Prostate gland (tissue), 2 donors: Measurements from ENCODE around the gene WDFY4. TPM values are rescaled to one million over a fixed set of nuclear protein-coding genes. Genes with fewer than 3 reads are reported as not detected.

Experiments
- DNase-seq: peaks from one replicate; pipeline ENCODE4 v3.0.0-alpha.2; 2019; ENCODE audit warnings: low spot score
- H3K27ac ChIP-seq, 2 donors: fragments of 200-600 bp; sonication (generic); 2 replicates each; pipeline ENCODE4 v1.5.1; 2017 to 2019
- H3K27me3 ChIP-seq: fragments of 200-600 bp; sonication (generic); replicated peaks from 2 replicates; pipeline ENCODE4 v1.5.1; 2019; ENCODE audit not compliant: insufficient read depth
- H3K36me3 ChIP-seq, 2 donors: fragments of 200-600 bp; sonication (generic); 1 replicate in 1 of 2; 2 replicates in 1 of 2; pipeline versions ENCODE4 v1.5.1 to v1.8.1; 2017 to 2019
- H3K4me1 ChIP-seq: fragments of 200-600 bp; sonication (generic); replicated peaks from 2 replicates; pipeline ENCODE4 v1.5.1; 2019
- H3K4me3 ChIP-seq, 2 donors: fragments of 200-600 bp; sonication (generic); 2 replicates each; pipeline ENCODE4 v1.5.1; 2017 to 2019
- H3K9me3 ChIP-seq: fragments of 200-600 bp; sonication (generic); 2 replicates; pipeline ENCODE4 v1.5.1; 2017
- CTCF ChIP-seq, 4 experiments: fragments of 200-600 bp in 2 of 4; fragments of 450-650 bp in 2 of 4; sonication (generic) in 2 of 4; IDR thresholded peaks; 1 replicate in 3 of 4; 2 replicates in 1 of 4; pipeline ENCODE4 v1.5.1; 2016 to 2019; ENCODE audit warnings: antibody characterized with exemption in 4 of 4, mild to moderate bottlenecking in 2 of 4, moderate library complexity in 2 of 4
- POLR2A ChIP-seq: fragments of 450-650 bp; IDR thresholded peaks from one replicate; pipeline ENCODE4 v1.6.1; 2016; ENCODE audit warnings: antibody characterized with exemption, mild to moderate bottlenecking
- POLR2AphosphoS5 ChIP-seq: sonication (generic); formaldehyde crosslinking; IDR thresholded peaks from one replicate; pipeline ENCODE4 v1.6.1; 2017; ENCODE audit warnings: antibody characterized with exemption
- WGBS: methylation state at CpG from one replicate; pipeline ENCODE4 v1.1.5; 2018; 5-methylcytosine and 5-hydroxymethylcytosine counted together
- intact Hi-C: fragments of 100-400 bp; cut with DNase I; formaldehyde crosslinking; loops from one replicate; pipeline ENCODE4 v1.14.2; 2022
- total RNA-seq, 2 donors: library from RNA; depleted of rRNA; stranded (reverse); fragments of >200 nt; gene quantifications; one replicate each; pipeline ENCODE4 v1.1.0, GENCODE V29; 2016

WDFY4 gene
- total RNA-seq = 1 to 10 TPM in 1 of 2 donors, under 1 TPM in 1; 0.59 to 5.7 TPM

GRCh38 chr10:48684792-48685623 is at the start of gene WDFY4:
Gene WDFY4, plus strand, starts transcription at chr10:48684873. Its CDS starts 24,860 bp downstream, at chr10:48709733.
- no peak for TF ChIP-seq CTCF (IDR thresholded peaks at IDR 0.05)
- no peak for TF ChIP-seq POLR2AphosphoS5
- no peak for TF ChIP-seq POLR2A
- WGBS = 81% methylated on average over 19 of the region's 23 CpGs
- H3K27me3 ChIP-seq = no peaks in the 10 kb centered on the region
- no peak within 1 kb of the TSS for H3K27ac ChIP-seq
- intact Hi-C loops = no loop called here
- H3K36me3 ChIP-seq = no peaks in the 10 kb centered on the region
- H3K9me3 ChIP-seq = no peaks in the 10 kb centered on the region
- no peaks in the 10 kb centered on the region for H3K4me1 ChIP-seq
- H3K4me3 ChIP-seq = no peak within 1 kb of the TSS
- DNase-seq = no peak

GRCh38 chr10:48634984-48635557 is 49.6 kb upstream of the WDFY4 start:
- no peaks in the 10 kb centered on the region for H3K4me1 ChIP-seq
- H3K27me3 ChIP-seq = no peaks in the 10 kb centered on the region
- H3K4me3 ChIP-seq = no peak overlapping the region
- no peak overlapping the region for H3K27ac ChIP-seq
- WGBS = 81% methylated on average over 8 of the region's 8 CpGs
- no peaks in the 10 kb centered on the region for H3K9me3 ChIP-seq
- no peaks in the 10 kb centered on the region for H3K36me3 ChIP-seq
- intact Hi-C loops = no loop called here
- TF ChIP-seq POLR2A = no peak
- TF ChIP-seq POLR2AphosphoS5 = no peak
- TF ChIP-seq CTCF (IDR thresholded peaks at IDR 0.05) = no peak
- no peak for DNase-seq

- no peak overlapping the region for H3K27ac ChIP-seq
- no peaks in the 10 kb centered on the region for H3K27me3 ChIP-seq
- no peaks in the 10 kb centered on the region for H3K36me3 ChIP-seq
- no peak for DNase-seq
- no peaks in the 10 kb centered on the region for H3K9me3 ChIP-seq
- intact Hi-C loops = no loop called here
- no peak overlapping the region for H3K4me3 ChIP-seq
- no peak for TF ChIP-seq POLR2AphosphoS5
- no peak for TF ChIP-seq CTCF (IDR thresholded peaks at IDR 0.05)
- TF ChIP-seq POLR2A = no peak
- no peaks in the 10 kb centered on the region for H3K4me1 ChIP-seq
- WGBS = 69% methylated on average over 3 of the region's 3 CpGs
Observed at GRCh38 chr10:48636231-48636630, 48.4 kb upstream of the WDFY4 start.

GRCh38 chr10:48636901-48637300 is 47.8 kb upstream of the WDFY4 start:
- TF ChIP-seq POLR2A (no peak), POLR2AphosphoS5 (no peak), CTCF (IDR thresholded peaks at IDR 0.05) (no peak)
- Histone ChIP-seq H3K4me3 (no peak overlapping the region), H3K9me3 (no peaks in the 10 kb centered on the region), H3K4me1 (no peaks in the 10 kb centered on the region), H3K36me3 (no peaks in the 10 kb centered on the region), H3K27ac (no peak overlapping the region), H3K27me3 (no peaks in the 10 kb centered on the region)
- WGBS = 95% methylated on average over 3 of the region's 3 CpGs
- intact Hi-C loops = no loop called here
- DNase-seq = no peak
